ENCODE results near the gene SUGCT. TPM values are rescaled to one million over a fixed set of nuclear protein-coding genes. Genes with fewer than 3 reads are reported as not detected.

The SUGCT gene
- total and polyA plus RNA-seq, 9 of the 15 experiments (the other 6 are each of a cell fraction or from before 2014, with no cell fraction given): 0.58 to 2.5 (median 1.4) TPM

- TF ChIP-seq HMBOX1 (IDR thresholded peaks at IDR 0.05): no peak
- no peak for TF ChIP-seq POLR3G (IDR thresholded peaks at IDR 0.05; ENCODE audit: extremely low read depth, insufficient read length, insufficient replicate concordance)
- no peak for TF ChIP-seq ZNF551 (CRISPR knock-in tag; IDR thresholded peaks at IDR 0.05)
Observed at GRCh38 chr7:40516376-40516775, 381.6 kb downstream of the SUGCT start (continued).

- in situ Hi-C loops (cut with MboI) (no loop called here), intact Hi-C loops (cut with micrococcal nuclease) (no loop called here)
- Histone ChIP-seq H3K4me2 (ENCODE audit: insufficient read depth, low read length) (no peak overlapping the region), H3K9me1 (ENCODE audit: control insufficient read depth, insufficient read depth, low read length) (no peaks in the 10 kb centered on the region), H3K79me2 (ENCODE audit: control insufficient read depth, insufficient read depth, low read length) (no peaks in the 10 kb centered on the region), H3K27me3 (ENCODE audit: control insufficient read depth in 2 of 2, insufficient read depth in 2 of 2, low read length in 2 of 2) (no peaks in the 10 kb centered on the region), H3K27ac (ENCODE audit: extremely low read depth, low read depth, low read length) (no peak overlapping the region), H3K36me3 (ENCODE audit: control insufficient read depth, insufficient read depth, low read length) (no peaks in the 10 kb centered on the region), H2AFZ (ENCODE audit: low read depth, low read length) (no peak overlapping the region), H3K9me3 (replicated peaks; ENCODE audit: control insufficient read depth, insufficient read depth, low read depth, low read length) (no peaks in the 10 kb centered on the region), H3K4me3 (no peak overlapping the region), H3K9ac (ENCODE audit: insufficient read depth in 1 of 2, low read depth in 2 of 2, low read length in 2 of 2) (no peak overlapping the region), H4K20me1 (replicated peaks; ENCODE audit: control insufficient read depth, insufficient read depth, low read length) (no peaks in the 10 kb centered on the region), H3K4me1 (replicated peaks in 1 of 2; ENCODE audit: control insufficient read depth in 2 of 2, insufficient read depth in 2 of 2, low read length in 2 of 2) (no peaks in the 10 kb centered on the region)
- POLR2A ChIA-PET: no interaction called here
- ATAC-seq (no peak), FAIRE-seq (no peak), DNase-seq (ENCODE audit: extremely low read depth in 1 of 4, low spot score in 3 of 4) (no peak)
- BruUV-seq (replicated peaks): no TSS peak
- 2% methylated on average over 3 of the region's 3 CpGs for WGBS (ENCODE audit: insufficient coverage, low coverage, missing lambda C conversion rate)
- CTCF ChIA-PET (ENCODE audit: low intra/inter-chr PET ratio): no interaction called here
- TF ChIP-seq C11orf30 (IDR thresholded peaks at IDR 0.05; ENCODE audit: low read depth): no peak
- TF ChIP-seq ATF3 (IDR thresholded peaks at IDR 0.05): no peak
- TF ChIP-seq ATF3 (CRISPR knock-in tag; conservative IDR thresholded peaks at IDR 0.05): no peak
- TF ChIP-seq ARID4B (CRISPR knock-in tag; IDR thresholded peaks at IDR 0.05): no peak
- no peak for TF ChIP-seq HNRNPUL1 (IDR thresholded peaks at IDR 0.05; ENCODE audit: low read length)
- TF ChIP-seq ZNF512 (tag; IDR thresholded peaks at IDR 0.05): no peak
- no peak for TF ChIP-seq SREBF1 (IDR thresholded peaks at IDR 0.05; ENCODE audit: borderline replicate concordance, low read depth, low read length)
- no peak for TF ChIP-seq SRSF9 (IDR thresholded peaks at IDR 0.05; ENCODE audit: borderline replicate concordance, low read depth, low read length)
Observed at GRCh38 chr7:40519009-40519408, 384.2 kb downstream of the SUGCT start.

All from K562 (cell line).